Activated T-cell treated with anti-CD3 and anti-CD28 coated beads for 1 hour (primary cell): Measurements from ENCODE around the gene KIF14.

Experiments
- DNase-seq: peaks from one replicate; pipeline ENCODE4 v3.0.0-alpha.2; 2020; ENCODE audit warnings: low read depth

Gene KIF14, protein sequence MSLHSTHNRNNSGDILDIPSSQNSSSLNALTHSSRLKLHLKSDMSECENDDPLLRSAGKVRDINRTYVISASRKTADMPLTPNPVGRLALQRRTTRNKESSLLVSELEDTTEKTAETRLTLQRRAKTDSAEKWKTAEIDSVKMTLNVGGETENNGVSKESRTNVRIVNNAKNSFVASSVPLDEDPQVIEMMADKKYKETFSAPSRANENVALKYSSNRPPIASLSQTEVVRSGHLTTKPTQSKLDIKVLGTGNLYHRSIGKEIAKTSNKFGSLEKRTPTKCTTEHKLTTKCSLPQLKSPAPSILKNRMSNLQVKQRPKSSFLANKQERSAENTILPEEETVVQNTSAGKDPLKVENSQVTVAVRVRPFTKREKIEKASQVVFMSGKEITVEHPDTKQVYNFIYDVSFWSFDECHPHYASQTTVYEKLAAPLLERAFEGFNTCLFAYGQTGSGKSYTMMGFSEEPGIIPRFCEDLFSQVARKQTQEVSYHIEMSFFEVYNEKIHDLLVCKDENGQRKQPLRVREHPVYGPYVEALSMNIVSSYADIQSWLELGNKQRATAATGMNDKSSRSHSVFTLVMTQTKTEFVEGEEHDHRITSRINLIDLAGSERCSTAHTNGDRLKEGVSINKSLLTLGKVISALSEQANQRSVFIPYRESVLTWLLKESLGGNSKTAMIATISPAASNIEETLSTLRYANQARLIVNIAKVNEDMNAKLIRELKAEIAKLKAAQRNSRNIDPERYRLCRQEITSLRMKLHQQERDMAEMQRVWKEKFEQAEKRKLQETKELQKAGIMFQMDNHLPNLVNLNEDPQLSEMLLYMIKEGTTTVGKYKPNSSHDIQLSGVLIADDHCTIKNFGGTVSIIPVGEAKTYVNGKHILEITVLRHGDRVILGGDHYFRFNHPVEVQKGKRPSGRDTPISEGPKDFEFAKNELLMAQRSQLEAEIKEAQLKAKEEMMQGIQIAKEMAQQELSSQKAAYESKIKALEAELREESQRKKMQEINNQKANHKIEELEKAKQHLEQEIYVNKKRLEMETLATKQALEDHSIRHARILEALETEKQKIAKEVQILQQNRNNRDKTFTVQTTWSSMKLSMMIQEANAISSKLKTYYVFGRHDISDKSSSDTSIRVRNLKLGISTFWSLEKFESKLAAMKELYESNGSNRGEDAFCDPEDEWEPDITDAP (N-terminal part only)

GRCh38 chr1:200620273-200621131 is at the start of gene KIF14:
TSS of gene KIF14 (minus strand) at chr1:200620751. CDS start at chr1:200618723, 2,028 bp downstream.
- peak; percentile 84 for DNase-seq

GRCh38 chr1:200669314-200670241 is 49.0 kb upstream of the KIF14 start, which contains the start of gene DDX59:
TSS of gene DDX59 (minus strand) at chr1:200669907. CDS start at chr1:200666740, 3,167 bp downstream.
- peak; percentile 75 for DNase-seq

GRCh38 chr1:200668514-200669313 is 48.2 kb upstream of the KIF14 start:
- DNase-seq, result no peak

DNA sequence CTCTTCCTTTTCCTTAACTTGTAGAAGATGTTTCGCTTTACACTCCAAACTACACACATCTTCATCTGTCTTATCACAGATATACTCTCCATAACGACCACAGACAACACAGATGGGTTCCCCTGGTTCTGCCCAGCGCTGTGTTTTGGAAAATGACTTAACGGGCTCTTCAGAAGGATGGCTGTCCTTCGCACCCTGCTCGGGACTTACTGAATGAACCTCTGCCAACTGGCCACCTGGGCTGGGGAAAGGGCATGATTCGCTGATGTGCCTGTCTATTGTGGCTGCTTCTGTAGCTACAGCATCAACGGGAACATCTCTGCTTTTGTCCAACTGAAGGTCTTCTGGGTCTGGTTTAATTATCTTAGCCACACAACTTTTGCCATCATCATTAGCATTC is 45.8 kb upstream of the KIF14 start:
- no peak for DNase-seq

- no peak for DNase-seq
These were observed 45.3 kb upstream of the KIF14 start for GRCh38 chr1:200665861-200666260.

GRCh38 chr1:200660719-200661118 is 40.2 kb upstream of the KIF14 start:
- DNase-seq, result no peak

- DNase-seq, result no peak
These were observed 38.7 kb upstream of the KIF14 start for GRCh38 chr1:200659269-200659668.

- DNase-seq, result no peak
These were observed 37.7 kb upstream of the KIF14 start for GRCh38 chr1:200658037-200658818.

GRCh38 chr1:200654660-200655059 is 34.1 kb upstream of the KIF14 start:
- no peak for DNase-seq

GRCh38 chr1:200653022-200653462 is 32.5 kb upstream of the KIF14 start:
- no peak for DNase-seq

DNA sequence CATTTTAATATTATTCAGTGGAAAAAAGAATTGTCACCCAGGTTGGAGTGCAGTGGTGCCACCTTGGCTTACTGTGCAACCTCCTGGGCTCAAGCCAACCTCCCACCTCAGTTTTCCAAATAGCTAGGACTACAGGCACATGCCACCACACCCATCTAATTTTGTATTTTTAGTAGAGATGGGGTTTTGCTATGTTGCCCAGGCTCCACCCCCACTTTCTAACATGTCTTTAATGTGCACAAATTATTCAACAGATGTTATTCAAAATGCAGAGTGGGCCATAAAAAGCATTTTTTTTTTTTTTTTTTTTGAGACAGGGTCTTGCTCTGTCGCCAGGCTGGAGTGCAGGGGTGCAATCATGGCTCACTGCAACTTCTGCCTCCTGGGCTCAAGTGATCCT is 31.8 kb upstream of the KIF14 start:
- no peak for DNase-seq

GRCh38 chr1:200646515-200646914 is 26.0 kb upstream of the KIF14 start:
- DNase-seq, result no peak

DNA sequence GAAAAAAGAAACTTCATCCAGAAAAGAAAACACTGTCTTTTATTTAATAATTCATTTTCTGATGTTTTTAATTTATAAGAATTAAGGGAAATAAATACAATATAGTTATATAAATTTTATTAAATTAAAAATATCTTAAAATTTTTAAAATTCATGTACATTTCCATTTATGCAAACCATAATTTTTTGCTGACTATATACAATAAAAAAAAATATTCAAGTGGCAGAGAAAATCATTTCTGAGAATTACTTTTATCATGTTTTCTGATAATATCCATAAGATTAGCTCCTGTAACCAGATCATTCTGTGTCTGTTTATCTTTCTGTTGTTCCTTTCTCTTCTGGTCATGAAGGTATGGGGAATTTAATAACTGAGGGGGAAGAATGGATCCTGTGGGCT is 23.5 kb upstream of the KIF14 start:
- DNase-seq, result no peak

GRCh38 chr1:200642481-200642880 is 21.9 kb upstream of the KIF14 start:
- no peak for DNase-seq

DNA sequence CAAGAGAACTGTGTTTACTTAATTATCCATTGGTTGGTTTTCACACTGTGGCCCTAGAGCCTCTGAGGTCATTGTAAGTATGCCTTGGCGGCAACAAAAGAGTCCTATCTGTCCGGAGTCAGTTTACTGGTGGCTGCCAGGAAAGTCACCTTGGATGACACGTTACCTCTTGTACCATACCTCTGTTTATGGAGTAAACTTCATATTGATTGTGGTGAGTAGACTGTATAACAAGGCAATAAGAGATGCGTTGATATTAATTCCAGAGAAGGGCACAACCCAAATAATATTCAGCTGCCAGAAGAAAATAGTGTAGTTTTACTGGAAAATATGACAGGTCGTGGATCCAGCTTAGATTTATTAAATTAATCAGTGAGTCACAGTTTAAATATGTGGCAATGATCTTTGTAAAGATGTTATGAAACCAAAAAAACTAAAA is 20.4 kb upstream of the KIF14 start:
- DNase-seq, result no peak

DNA sequence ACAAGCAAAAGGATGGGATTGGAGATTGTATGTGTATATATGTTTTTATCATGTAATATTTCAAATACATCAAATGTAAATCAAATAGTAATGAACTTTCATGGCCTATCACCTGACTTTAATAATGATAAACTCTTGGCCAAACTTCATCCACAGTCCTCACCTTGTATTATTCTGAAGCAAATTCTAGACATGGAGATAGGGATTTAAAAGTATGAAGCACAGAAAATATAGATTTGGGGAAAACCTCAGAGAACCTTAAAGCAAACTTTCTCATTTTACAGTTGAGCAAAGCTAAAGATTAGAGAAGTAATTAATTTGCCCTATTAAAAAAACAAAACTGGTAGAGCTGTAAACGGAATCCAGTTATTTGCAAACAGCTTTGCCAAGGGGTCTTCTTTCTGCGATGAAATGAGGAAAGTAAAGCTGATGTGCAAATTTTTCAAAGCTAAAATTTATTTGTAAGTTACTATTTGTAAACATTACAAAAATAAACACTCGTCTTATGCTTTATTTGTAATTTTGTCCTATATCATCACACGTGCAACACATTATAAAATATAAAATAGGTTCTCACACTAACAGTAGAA is 19.9 kb upstream of the KIF14 start:
- no peak for DNase-seq

GRCh38 chr1:200638073-200638472 is 17.5 kb upstream of the KIF14 start:
- DNase-seq, result no peak

GRCh38 chr1:200636681-200637080 is 16.1 kb upstream of the KIF14 start:
- DNase-seq, result no peak
